Stimulated activated CD8-positive, alpha-beta memory T cell treated with anti-CD3 and anti-CD28 coated beads, Interleukin-12 subunit alpha, Interleukin-12 subunit beta, amount 100 ng/mL, for 24 hours (primary cell): Measurements from ENCODE around the gene CLSTN2.

Source experiments
- DNase-seq: peaks from one replicate; pipeline ENCODE4 v3.0.0-alpha.2; 2020; ENCODE audit errors: extremely low read depth

CLSTN2 gene

GRCh38 chr3:140453750-140454149 lies 518.8 kb downstream of the CLSTN2 start:
- DNase-seq: no peak

GRCh38 chr3:140455521-140456214 lies 520.7 kb downstream of the CLSTN2 start:
- no peak for DNase-seq

GRCh38 chr3:140456974-140457373 lies 522.0 kb downstream of the CLSTN2 start:
- DNase-seq: no peak

GRCh38 chr3:140459462-140459861 lies 524.5 kb downstream of the CLSTN2 start:
- DNase-seq: no peak

- no peak for DNase-seq
These were observed 526.3 kb downstream of the CLSTN2 start for GRCh38 chr3:140461250-140461649.

GRCh38 chr3:140463355-140463754 lies 528.4 kb downstream of the CLSTN2 start:
- no peak for DNase-seq

GRCh38 chr3:140465988-140466387 lies 531.0 kb downstream of the CLSTN2 start:
- DNase-seq: no peak

GRCh38 chr3:140466535-140466934 lies 531.5 kb downstream of the CLSTN2 start:
- no peak for DNase-seq

- no peak for DNase-seq
These were observed 532.2 kb downstream of the CLSTN2 start for GRCh38 chr3:140467104-140467577.

GRCh38 chr3:140467796-140468315 lies 532.9 kb downstream of the CLSTN2 start:
- no peak for DNase-seq

GRCh38 chr3:140468407-140468806 lies 533.4 kb downstream of the CLSTN2 start:
- no peak for DNase-seq

GRCh38 chr3:140469491-140469890 lies 534.5 kb downstream of the CLSTN2 start:
- no peak for DNase-seq

- DNase-seq: no peak
These were observed 535.2 kb downstream of the CLSTN2 start for GRCh38 chr3:140470211-140470610.

GRCh38 chr3:140470962-140471361 lies 536.0 kb downstream of the CLSTN2 start:
- DNase-seq: no peak

- no peak for DNase-seq
These were observed 537.5 kb downstream of the CLSTN2 start for GRCh38 chr3:140472306-140473020.

GRCh38 chr3:140487566-140487965 lies 552.6 kb downstream of the CLSTN2 start:
- DNase-seq: no peak

- DNase-seq: no peak
These were observed 558.3 kb downstream of the CLSTN2 start for GRCh38 chr3:140493271-140493670.

- no peak for DNase-seq
These were observed 560.0 kb downstream of the CLSTN2 start for GRCh38 chr3:140494970-140495369.

- no peak for DNase-seq
These were observed 562.3 kb downstream of the CLSTN2 start for GRCh38 chr3:140497331-140497730.

GRCh38 chr3:140499114-140499757 lies 564.3 kb downstream of the CLSTN2 start:
- no peak for DNase-seq

- no peak for DNase-seq
These were observed 565.5 kb downstream of the CLSTN2 start for GRCh38 chr3:140500473-140500872.

GRCh38 chr3:140501061-140501769 lies 566.2 kb downstream of the CLSTN2 start:
- no peak for DNase-seq
